NCI-H446 treated with DMSO at 0.1 percent for 48 hours (cell line): ENCODE results near the gene CHST11.
A peak's percentile ranks its signal among the peaks of the same experiment; 100 is the strongest.

Source experiments
- DNase-seq: peaks from one replicate; lab custom pipeline; 2025; lab: John Stamatoyannopoulos, UW

Gene CHST11

GRCh38 chr12:104673696-104674482 is 217.1 kb downstream of the CHST11 start:
- DNase-seq: no peak

DNA sequence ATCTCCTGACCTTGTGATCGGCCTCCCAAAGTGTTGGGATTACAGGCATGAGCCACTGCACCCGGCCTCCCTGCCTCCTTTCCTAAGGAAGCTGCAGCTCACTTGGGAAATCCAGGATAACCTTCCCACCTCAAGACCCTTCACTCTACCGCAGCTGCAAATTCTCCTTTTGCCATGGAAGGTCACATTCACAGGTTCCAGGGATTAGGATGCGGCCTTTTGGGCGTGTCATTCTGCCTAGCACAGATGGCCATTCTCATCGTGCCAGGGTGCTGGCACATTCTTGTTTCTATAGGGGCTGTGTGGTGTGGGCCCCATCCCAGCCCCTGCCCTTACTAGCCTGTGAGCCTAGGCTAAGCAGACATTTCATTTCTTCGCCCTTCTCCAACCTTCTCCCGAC is 219.9 kb downstream of the CHST11 start:
- peak; percentile 18 for DNase-seq

- no peak for DNase-seq
These were observed 220.8 kb downstream of the CHST11 start for GRCh38 chr12:104677441-104678089.

DNA sequence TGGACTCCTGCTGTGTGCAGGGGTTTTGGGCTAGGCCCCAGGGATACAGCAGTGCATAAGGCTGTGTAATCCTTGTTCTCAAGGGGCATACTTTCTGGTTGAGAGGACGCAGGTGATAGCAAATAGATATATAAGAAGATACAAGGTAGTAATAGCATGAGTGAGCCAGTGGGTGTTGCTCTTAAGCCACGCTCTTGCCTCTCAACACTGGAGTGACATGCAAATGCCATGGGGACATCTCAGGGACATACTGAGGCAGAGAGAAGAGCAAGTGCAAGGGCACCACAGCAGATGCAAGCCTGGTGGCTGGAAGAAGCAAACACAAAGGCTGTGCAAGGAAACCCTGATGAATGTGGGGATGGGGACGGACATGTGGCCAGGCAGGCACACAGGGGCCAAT is 223.3 kb downstream of the CHST11 start:
- no peak for DNase-seq

DNA sequence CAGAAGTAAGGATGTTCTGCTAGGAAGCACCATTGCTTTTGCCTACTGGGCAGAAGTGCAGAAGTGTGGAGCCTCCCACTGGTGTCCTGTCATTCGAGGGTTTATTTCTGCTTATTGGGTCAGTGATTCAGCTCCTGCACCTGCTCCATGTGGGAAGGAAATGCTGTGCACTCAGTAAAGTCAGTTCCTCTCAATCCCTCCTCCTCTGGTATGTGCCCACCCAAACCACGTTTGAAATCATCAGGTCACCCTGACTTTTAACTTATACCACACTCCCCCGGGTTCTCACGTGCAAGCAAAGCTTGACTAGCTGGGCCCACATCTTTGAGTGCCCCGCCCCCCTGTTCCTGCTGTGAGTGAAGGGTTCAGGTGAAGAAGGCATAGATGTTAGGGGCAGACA is 223.7 kb downstream of the CHST11 start:
- DNase-seq: no peak

DNA sequence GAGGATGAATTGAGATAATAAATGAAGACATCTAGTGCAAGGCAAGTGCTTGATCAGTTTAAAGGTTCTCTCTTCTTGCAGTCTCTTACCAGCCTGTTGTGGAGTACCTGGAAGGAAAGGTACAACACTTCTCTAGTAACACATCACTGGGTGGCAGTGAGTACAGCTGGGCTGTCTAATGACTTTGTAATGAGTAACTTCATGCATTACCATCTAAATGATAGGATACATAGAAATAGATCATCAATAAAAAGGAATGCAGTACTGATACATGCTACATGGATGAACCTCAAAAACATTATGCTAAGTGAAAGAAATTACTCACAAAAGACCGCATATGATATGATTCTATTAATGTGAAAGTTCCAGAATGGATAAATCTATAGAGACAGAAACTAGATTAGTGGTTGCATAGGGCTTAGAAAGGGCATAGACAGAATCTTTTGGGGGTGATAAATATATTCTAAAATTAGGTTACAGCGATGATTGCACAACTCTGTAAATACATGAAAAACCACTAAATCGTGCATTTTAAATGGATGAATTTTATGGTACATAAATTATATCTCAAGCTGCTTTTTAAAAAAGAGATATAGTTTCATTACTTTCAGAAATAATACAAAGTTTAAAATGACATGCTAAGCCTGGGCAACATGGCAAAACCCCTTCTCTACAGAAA is 224.4 kb downstream of the CHST11 start:
- no peak for DNase-seq

GRCh38 chr12:104682790-104683279 is 226.1 kb downstream of the CHST11 start:
- no peak for DNase-seq

- no peak for DNase-seq
These were observed 227.2 kb downstream of the CHST11 start for GRCh38 chr12:104683831-104684503.

GRCh38 chr12:104684884-104685283 is 228.1 kb downstream of the CHST11 start:
- peak; percentile 88 for DNase-seq

- no peak for DNase-seq
These were observed 228.6 kb downstream of the CHST11 start for GRCh38 chr12:104685366-104685765.

DNA sequence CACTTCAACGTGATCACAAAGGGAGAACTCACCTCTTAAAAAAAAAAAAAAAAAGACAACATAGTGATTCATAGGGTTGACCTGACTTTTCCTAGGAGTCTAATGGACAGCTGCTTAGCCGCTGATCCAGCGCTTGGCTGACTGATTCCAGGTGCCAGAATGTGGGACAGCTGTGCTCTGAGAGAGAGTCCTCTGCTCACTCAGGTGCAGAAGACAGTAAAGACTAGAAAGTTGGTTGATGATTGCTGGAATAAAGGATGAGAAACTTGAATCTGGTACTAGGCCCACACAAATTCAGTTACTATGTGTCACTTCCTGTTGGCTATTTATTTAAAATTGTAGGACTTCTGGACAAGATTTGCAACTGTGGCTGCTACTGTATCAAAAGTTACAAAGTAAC is 229.4 kb downstream of the CHST11 start:
- DNase-seq: no peak

DNA sequence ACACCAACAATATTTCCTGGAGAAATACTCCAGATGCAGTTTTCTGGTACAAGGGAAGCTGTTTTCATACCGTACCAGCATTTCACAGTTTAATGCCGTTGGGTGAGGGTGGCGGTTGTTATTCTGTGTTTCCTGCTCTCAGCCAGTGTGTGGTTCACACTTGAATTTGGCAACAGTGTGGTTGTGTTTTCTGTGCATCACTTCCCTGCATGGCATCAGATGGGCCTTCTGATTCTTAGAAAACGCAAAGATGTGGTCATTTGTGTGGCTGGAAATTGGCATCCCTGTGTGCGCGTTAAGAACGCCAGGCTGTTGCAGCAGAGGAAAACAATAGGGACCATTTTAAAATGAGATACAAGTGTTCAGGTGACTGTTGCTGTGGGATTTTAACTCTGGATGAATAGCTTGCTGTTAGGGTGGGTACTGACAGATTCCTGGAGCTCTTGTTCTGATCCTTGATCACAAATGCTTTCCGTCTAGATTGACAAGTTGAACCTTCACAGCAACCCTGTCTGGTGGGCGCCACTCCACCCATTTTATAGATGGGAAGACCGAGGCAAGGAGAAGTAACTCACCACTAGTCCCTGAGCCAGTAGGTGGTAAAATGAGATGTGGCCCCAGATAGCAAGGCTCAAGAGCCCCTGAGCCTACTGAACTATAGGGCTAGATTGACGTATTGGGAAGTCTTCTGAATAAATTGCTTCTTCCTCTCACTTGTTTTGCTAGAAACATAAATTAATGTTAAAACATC is 231.2 kb downstream of the CHST11 start:
- DNase-seq: no peak

- no peak for DNase-seq
These were observed 232.9 kb downstream of the CHST11 start for GRCh38 chr12:104689635-104690034.

DNA sequence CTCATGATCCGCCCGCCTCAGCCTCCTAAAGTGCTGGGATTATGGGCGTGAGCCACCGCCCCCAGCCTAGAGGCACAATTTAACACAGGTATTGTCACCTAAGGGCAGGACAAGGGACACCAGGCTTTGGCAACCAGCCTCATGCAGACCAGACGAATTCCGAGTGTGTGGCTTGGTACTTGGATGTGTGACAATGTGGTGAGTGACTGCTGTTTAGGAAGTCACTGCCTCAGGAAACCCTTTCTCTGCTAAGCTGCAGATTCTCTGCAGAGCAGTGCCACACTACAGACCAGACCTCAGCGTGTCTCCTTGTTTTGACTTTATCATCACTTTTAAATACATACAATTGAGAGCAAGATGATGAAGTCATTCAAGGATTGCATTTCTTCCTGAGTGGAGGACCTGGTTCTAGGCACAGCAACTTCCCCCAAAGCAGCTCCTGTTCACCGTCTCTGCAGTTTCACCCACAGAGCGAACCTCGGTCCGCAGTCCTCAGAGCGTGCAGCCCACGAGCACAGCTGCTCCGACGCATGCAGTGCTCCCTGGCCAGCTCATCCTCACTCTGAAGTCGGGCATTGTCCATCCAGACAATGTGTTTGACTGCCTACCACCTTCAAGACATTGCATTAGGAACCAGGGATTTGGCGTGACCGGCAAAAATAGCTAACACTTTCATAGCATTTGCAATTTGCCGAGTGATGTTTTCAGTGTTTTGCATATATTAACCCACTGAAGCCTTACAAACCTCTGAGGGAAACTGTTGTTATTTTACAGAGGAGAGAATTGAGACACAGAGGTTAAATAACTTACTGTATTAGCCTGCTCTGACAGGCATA is 235.2 kb downstream of the CHST11 start:
- DNase-seq: no peak

DNA sequence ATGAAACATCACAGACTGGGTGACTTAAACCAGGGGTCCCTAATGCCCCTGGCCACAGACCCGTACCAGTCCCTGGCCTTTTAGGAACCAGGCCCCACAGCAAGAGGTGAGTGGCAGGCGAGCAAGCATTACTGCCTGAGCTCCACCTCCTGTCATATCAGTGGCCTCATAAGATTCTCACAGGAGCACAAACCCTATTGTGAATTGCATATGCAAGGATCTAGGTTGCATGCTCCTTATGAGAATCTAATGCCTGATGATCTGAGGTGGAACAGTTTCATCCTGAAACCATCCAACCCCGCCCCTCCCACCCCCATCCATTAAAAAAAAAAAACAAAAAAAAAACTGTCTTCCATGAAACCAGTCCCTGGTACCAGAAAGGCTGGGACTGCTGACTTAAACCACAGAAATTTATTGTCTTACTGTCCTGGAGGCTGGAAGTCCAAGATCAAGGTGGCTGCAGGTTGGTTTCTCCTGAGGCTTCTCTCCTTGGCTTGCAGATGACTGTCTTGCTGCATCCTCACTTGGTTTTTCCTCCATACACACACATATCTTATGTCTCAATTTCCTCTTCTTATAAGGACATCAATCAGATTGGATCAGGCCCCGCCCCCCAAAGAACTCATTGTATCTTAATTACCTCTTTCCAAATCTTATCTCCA is 235.9 kb downstream of the CHST11 start:
- no peak for DNase-seq

DNA sequence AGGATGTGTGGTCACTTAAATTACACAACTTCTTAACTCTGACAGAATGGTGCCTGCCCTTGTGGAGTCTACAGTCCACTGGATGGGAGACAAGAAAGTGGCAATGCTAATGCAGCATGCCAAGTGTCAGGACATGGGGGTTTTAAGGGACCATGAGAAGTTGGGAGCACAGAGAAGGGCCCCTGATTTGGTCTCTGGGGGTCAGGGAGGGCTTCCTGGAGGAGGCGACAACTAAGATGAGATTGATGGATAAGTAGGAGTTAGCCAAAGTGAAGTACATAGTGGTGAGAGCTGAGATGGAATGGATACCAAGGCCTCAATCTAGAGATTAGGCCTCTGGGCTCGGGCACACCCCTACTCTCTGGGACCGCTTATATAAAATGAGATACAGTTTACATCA is 236.7 kb downstream of the CHST11 start:
- no peak for DNase-seq

DNA sequence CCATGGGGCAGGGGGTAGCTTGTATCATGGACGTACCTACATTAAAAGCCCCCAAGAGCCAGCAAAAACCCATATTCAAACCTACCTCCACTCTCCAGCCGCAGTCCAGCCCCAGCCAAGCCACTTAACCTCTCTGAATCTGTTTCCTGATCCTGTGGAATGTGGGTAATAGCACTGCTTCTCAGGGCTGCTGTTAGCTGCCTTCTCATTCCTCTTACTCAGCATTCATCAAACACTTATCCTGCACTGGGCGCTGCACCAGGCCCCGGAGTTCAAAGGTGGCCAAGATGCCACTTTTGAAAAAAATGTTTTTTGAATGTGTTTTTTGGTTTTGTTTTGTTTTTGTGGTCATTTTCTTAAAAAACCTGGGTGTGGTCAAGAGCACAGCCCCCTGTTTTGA is 237.4 kb downstream of the CHST11 start:
- DNase-seq: no peak

- DNase-seq: no peak
These were observed 238.0 kb downstream of the CHST11 start for GRCh38 chr12:104694711-104695110.

GRCh38 chr12:104695453-104696148 is 238.9 kb downstream of the CHST11 start:
- peak; percentile 27 for DNase-seq

DNA sequence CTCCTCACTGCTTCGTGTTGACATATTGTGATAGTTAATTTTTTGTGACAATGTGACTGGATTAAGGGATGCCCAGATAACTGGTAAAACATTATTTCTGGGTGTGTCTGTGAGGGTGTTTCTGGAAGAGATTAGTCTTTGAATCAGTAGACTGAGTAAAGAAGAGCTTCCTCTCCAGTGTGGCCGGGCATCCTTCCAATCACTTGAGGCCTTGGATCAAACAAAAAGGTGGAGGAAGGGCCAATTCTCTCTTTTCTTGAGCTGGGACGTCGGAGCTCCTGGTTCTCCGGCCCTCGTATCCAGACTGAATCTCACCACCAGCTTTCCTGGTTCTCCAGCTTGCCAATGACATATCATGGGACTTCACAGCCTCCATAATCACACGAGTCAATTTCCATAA is 240.4 kb downstream of the CHST11 start:
- no peak for DNase-seq
